ENCODE results near the gene KDM5C.

Gene KDM5C

DNA sequence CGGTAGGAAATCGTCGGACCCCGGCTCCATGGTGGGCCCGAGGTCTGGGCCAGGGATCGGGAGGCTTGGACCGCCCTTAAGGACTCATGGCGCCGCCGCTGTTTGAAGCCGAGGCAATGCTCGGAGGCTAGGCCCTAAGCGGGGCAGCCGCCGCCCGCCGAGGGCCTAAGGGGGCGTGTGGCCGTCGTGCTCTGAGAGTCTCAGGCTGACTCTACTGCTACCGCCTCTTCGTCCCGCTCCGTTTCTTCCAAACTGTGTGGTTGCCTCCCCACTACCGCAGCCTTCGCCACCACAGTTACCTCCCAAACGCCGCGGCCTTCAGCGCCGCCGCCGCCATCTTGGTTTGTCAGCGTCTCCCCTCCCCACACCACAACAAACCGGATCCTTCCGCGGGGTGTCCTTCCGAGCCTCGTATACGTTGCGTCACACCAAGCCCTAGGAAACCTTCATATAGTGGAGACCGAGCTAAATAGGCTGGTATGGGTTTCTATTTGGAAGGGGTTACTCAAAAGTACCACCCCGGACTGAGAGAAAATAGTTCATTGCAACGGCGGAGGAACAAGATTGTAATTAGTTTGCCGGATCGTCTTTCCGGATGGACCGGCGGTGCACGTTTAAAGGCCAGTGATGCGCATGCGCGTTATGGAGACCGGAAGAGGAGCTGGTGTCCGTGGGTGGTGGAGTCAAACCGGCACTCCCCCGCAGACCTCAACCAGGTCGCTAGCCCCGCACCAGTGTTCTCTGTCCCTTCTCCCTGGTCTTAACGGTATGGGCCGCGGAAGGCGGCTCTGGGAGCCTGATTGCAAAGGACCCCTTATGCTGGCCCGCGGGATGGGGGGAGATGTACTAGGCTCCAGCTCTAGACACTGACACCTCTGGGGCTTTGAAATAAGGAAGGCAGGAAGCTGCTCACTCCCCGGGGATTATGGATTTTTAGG lies at the start of gene KDM5C:
TSS of gene KDM5C (minus strand) at position 348 of the 938 bp plus-strand sequence. CDS start at position 30, 318 bp downstream.
- peak within 1 kb of the TSS; percentile 99 for H3K9ac ChIP-seq
- H3K4me1 ChIP-seq, result peaks cover 41% of the 10 kb centered on the region
- peaks cover 45% of the 10 kb centered on the region for H4K20me1 ChIP-seq
- H3K27ac ChIP-seq, result peak within 1 kb of the TSS; percentile 100
- TF ChIP-seq Cebpa-rat (IDR thresholded peaks at IDR 0.05), result no peak
- peak within 1 kb of the TSS; percentile 99 for H3K4me2 ChIP-seq
- peak within 1 kb of the TSS; percentile 92 for H3K4me3 ChIP-seq
- H3K9me3 ChIP-seq, result no peaks in the 10 kb centered on the region
- H3K36me3 ChIP-seq, result peaks cover 29% of the 10 kb centered on the region
- H3K27me3 ChIP-seq, result no peaks in the 10 kb centered on the region

DNA sequence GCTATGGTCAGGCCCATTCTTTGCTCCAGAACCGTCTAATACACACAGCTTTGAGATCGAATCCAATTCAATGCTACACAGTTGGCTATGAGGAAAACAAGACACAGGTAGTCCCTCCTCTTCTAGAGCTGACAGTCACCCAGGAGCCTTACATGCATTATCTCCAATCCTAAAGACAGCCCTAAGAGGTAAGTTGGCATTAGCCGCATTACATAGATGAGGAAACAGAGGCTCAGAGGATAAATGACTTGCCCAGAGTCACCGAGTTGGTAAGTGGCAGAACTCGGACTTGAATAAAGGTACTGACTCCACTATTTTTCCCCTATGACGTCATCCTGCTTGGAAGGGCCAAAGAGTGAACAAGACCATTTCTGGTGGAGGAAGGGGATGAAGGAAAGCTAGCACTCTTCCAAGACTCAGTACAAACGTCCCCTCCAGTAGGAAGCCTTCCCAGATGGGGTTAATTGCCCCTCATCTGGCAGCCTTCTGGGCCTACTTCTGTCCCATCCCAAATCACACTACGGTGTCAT lies 47.9 kb upstream of the KDM5C start:
- Histone ChIP-seq H3K27ac (no peak overlapping the region), H3K4me2 (no peak overlapping the region), H3K9ac (no peak overlapping the region), H3K4me1 (peaks cover 8% of the 10 kb centered on the region), H3K4me3 (no peak overlapping the region), H3K27me3 (peaks cover 57% of the 10 kb centered on the region), H3K9me3 (no peaks in the 10 kb centered on the region), H3K36me3 (no peaks in the 10 kb centered on the region), H4K20me1 (no peaks in the 10 kb centered on the region)
- no peak for TF ChIP-seq Cebpa-rat (IDR thresholded peaks at IDR 0.05)

DNA sequence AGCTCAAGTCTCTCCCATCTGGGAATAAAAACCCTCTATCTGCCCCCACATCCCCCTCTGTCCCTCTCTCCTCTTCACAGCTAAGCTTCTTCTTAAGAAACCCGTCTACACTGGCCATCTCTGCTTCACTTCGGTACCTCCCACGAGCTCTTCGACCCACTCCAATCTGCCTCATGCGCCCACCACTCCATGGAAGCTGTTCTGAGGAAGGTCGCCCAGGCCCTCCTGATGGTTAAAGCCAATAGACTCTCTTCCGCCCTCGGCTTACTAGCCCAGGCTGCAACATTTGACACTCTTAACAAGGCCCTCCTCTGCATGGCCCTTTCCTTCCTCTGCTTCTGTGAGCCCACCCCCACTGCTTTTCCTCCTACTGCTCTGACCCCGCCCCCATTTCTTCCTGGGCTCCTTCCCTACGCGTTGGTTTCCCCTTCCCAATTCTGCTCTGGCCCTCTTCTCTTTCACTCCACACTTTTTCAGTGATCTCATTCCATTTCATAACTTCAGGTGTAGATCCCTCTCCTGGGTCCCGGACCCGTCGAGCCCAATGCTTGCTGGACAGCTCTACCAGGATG lies 44.6 kb upstream of the KDM5C start:
- 0 out of 2 replicates have a peak, but pooled peaks cover 4% of the 10 kb centered on the region for H4K20me1 ChIP-seq
- H3K9me3 ChIP-seq, result no peaks in the 10 kb centered on the region
- H3K27ac ChIP-seq, result no peak overlapping the region
- no peak overlapping the region for H3K4me3 ChIP-seq
- H3K4me1 ChIP-seq, result peaks cover 41% of the 10 kb centered on the region
- peaks cover 86% of the 10 kb centered on the region for H3K27me3 ChIP-seq
- H3K4me2 ChIP-seq, result no peak overlapping the region
- no peaks in the 10 kb centered on the region for H3K36me3 ChIP-seq
- no peak for TF ChIP-seq Cebpa-rat (IDR thresholded peaks at IDR 0.05)
- no peak overlapping the region for H3K9ac ChIP-seq

DNA sequence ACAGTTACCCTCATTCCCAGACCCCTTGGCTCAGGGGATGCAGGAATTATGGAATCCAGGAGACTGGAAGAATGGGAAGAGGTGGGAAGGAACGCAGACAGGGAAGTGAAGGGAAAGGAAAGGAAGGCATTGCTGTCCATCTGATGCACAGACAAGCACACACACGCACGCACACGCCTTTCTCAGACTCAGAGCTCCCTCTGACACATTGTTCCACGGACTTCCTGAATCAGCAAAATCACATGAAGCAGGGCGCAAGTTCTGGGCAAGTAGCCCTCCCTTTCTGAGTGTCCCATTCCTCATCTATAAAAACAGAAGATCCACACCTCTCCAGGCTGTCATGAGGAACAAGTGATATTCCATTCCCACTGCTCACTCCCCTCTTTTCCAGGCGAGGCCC lies 43.2 kb upstream of the KDM5C start:
- peaks cover 97% of the 10 kb centered on the region for H3K27me3 ChIP-seq
- no peaks in the 10 kb centered on the region for H3K36me3 ChIP-seq
- no peaks in the 10 kb centered on the region for H3K9me3 ChIP-seq
- peak overlapping the region; percentile 69 for H3K4me2 ChIP-seq
- H3K4me1 ChIP-seq, result peaks cover 52% of the 10 kb centered on the region
- 0 out of 2 replicates have a peak, but pooled peaks cover 4% of the 10 kb centered on the region for H4K20me1 ChIP-seq
- no peak overlapping the region for H3K4me3 ChIP-seq
- TF ChIP-seq Cebpa-rat (IDR thresholded peaks at IDR 0.05), result no peak
- H3K9ac ChIP-seq, result no peak overlapping the region
- H3K27ac ChIP-seq, result no peak overlapping the region

DNA sequence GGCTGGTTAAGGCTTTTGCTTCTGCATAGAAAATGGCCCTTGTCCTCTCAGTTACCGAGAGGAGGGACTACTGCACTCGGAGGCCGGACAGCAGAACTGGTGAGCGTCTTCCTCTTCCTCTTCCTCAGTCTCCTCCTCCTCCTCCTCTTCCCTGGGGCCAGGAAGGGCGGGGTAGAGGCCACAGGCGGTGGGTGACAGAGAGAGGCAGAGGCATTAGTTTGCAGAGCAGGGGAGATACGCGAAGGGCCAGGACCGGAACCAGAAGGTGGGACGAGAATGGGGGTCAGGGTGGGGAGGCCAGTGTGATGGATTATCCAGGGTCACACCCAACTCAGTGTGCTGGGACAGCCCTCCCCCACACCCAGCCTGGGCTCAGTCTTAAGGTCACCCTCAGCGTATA lies 41.9 kb upstream of the KDM5C start:
- Histone ChIP-seq H3K9me3 (no peaks in the 10 kb centered on the region), H3K4me1 (peaks cover 65% of the 10 kb centered on the region), H3K4me2 (peak overlapping the region; percentile 69), H3K9ac (0 out of 2 replicates have a peak overlapping the region, but pooled peaks have one; percentile 29), H4K20me1 (0 out of 2 replicates have a peak, but pooled peaks cover 4% of the 10 kb centered on the region), H3K36me3 (no peaks in the 10 kb centered on the region), H3K27me3 (peaks cover 97% of the 10 kb centered on the region), H3K27ac (0 out of 2 replicates have a peak overlapping the region, but pooled peaks have one; percentile 35), H3K4me3 (no peak overlapping the region)
- TF ChIP-seq Cebpa-rat (IDR thresholded peaks at IDR 0.05), result no peak

DNA sequence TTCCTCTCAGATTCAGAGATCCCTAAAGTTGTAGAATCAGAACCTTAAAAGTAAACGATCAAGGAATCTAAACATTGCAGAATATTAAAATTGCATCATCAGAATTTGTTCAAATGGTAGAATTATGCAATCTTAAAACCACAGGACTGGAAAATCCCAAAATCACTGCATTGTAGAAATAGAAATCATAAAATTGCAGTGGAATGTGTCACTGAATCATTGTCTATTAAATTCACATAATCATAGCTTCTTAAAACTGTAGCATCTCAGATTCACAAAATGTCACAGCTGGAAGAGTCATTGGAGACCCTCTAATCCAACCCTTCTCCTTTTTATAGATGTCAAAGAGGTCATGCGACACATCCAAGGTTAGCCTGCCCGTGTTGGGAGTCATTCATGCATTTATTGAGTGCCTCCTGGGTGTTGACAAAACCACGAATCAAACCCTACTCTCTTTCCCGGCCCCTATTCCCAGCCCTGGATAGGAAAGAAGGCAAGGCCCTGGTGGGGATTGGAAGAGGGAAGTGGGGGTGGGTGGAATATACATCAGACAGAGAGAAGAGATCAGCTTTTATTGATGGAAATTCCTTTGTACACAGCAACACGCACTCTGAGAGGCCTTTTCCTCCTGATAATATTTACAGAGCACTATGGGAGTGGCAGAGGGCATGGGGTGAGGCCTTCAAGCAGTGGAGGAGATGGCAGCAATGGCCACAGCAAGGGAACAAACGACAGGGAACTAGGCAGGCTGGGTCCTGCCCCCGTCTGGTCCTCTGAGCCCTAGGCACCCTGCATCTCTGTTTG lies 41.0 kb upstream of the KDM5C start:
- peak overlapping the region; percentile 48 for H3K4me2 ChIP-seq
- H3K9me3 ChIP-seq, result no peaks in the 10 kb centered on the region
- peak overlapping the region; percentile 18; the same call in 1 of the 2 replicates for H3K27ac ChIP-seq
- H3K9ac ChIP-seq, result no peak overlapping the region
- H3K36me3 ChIP-seq, result no peaks in the 10 kb centered on the region
- H3K27me3 ChIP-seq, result peaks cover 97% of the 10 kb centered on the region
- peaks cover 11% of the 10 kb centered on the region; the same call in 1 of the 2 replicates for H4K20me1 ChIP-seq
- 0 out of 2 replicates have a peak, but pooled peaks have one; percentile 22 for TF ChIP-seq Cebpa-rat (IDR thresholded peaks at IDR 0.05)
- H3K4me3 ChIP-seq, result no peak overlapping the region
- peaks cover 74% of the 10 kb centered on the region for H3K4me1 ChIP-seq

DNA sequence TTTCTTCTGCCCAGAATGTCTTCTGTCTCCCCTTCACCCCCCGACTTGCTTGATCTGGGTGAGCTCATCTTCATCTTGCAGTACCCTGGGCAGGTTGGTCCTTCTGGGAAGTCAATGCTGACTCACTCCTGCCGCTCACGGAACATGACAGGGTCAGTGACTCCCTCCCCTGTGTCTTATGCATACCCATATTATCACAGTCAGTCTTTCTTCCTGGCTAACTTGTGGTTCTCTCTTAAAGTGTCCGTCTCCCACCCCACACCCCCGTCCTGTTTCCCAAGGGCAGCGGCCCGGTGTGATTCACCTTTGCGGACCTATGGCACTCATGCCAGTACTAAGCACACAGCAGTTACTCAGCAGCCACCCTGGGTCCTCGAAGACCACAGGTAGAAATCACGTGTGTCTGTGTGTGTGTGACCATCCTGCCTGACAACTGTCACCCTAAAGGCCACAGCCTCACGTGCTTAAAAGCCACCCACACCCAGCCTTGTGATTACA lies 38.6 kb upstream of the KDM5C start:
- Histone ChIP-seq H3K4me1 (peaks cover 79% of the 10 kb centered on the region), H3K27ac (no peak overlapping the region), H3K4me2 (peak overlapping the region; percentile 61), H3K36me3 (no peaks in the 10 kb centered on the region), H3K27me3 (peaks cover 90% of the 10 kb centered on the region), H3K9me3 (no peaks in the 10 kb centered on the region), H4K20me1 (peaks cover 25% of the 10 kb centered on the region; the same call in 1 of the 2 replicates), H3K9ac (no peak overlapping the region), H3K4me3 (no peak overlapping the region)
- no peak for TF ChIP-seq Cebpa-rat (IDR thresholded peaks at IDR 0.05)

DNA sequence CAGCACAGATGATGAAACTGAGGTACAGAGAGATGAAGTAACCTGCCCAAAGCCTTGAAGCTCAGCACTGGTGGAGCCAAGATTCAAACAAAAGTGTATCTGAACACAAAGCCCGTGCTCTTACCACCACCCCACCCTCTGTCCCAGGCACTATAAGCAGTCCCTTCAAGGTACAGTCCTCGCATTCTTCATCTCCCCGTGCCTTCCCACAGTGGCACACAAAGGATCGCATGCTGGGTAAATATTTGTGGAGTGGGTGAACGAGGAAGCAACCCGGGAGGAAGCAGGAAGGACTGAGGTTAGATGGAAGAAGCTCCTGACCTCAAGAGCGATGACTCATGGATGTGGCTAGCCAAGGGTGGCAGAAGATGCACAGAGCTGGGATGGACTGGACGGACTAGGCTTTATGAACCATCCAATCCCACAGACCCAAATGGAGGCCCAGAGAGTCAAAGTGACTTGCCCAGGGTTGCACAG lies 37.9 kb upstream of the KDM5C start:
- H3K4me1 ChIP-seq, result peaks cover 72% of the 10 kb centered on the region
- peak overlapping the region; percentile 61 for H3K4me2 ChIP-seq

More for the DNA sequence above, 37.9 kb upstream of the KDM5C start:
- TF ChIP-seq Cebpa-rat (IDR thresholded peaks at IDR 0.05), result no peak
- Histone ChIP-seq H3K27ac (no peak overlapping the region), H3K4me3 (no peak overlapping the region), H4K20me1 (peaks cover 25% of the 10 kb centered on the region; the same call in 1 of the 2 replicates), H3K36me3 (no peaks in the 10 kb centered on the region), H3K27me3 (peaks cover 84% of the 10 kb centered on the region), H3K9ac (no peak overlapping the region), H3K9me3 (no peaks in the 10 kb centered on the region)
